HFF-Myc (cell line): ENCODE results near the gene ZNF280B.

Source experiments
- DNase-seq: peaks from one replicate; pipeline ENCODE4 v3.0.0-alpha.2; 2011; ENCODE audit warnings: low read depth; ENCODE audit errors: extremely low read depth
- H3K4me3 ChIP-seq: replicated peaks from 2 replicates; pipeline ENCODE4 v1.5.1; 2011; ENCODE audit warnings: low read depth, mild to moderate bottlenecking, control low read depth, low read length
- TF ChIP-seq, protein P1 (sequence below): IDR thresholded peaks from 2 replicates; pipeline ENCODE4 v1.5.1; 2012; ENCODE audit warnings: mild to moderate bottlenecking, low read depth, low read length, control low read depth; ENCODE audit errors: missing control alignments

The ZNF280B gene

GRCh38 chr22:22547692-22548300 lies 39.3 kb upstream of the ZNF280B start:
- TF ChIP-seq, protein P1, sequence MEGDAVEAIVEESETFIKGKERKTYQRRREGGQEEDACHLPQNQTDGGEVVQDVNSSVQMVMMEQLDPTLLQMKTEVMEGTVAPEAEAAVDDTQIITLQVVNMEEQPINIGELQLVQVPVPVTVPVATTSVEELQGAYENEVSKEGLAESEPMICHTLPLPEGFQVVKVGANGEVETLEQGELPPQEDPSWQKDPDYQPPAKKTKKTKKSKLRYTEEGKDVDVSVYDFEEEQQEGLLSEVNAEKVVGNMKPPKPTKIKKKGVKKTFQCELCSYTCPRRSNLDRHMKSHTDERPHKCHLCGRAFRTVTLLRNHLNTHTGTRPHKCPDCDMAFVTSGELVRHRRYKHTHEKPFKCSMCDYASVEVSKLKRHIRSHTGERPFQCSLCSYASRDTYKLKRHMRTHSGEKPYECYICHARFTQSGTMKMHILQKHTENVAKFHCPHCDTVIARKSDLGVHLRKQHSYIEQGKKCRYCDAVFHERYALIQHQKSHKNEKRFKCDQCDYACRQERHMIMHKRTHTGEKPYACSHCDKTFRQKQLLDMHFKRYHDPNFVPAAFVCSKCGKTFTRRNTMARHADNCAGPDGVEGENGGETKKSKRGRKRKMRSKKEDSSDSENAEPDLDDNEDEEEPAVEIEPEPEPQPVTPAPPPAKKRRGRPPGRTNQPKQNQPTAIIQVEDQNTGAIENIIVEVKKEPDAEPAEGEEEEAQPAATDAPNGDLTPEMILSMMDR, result no peak

GRCh38 chr22:22547226-22547625 lies 38.7 kb upstream of the ZNF280B start:
- no peak for DNase-seq
- TF ChIP-seq, protein P1, result no peak
- H3K4me3 ChIP-seq, result no peak overlapping the region

More at GRCh38 chr22:22547692-22548300, 39.3 kb upstream of the ZNF280B start:
- DNase-seq, result no peak
- H3K4me3 ChIP-seq, result no peak overlapping the region

- TF ChIP-seq, protein P1, result no peak
- H3K4me3 ChIP-seq, result no peak overlapping the region
- no peak for DNase-seq
Measured at GRCh38 chr22:22546490-22546889, 37.9 kb upstream of the ZNF280B start.

GRCh38 chr22:22545084-22545483 lies 36.5 kb upstream of the ZNF280B start:
- TF ChIP-seq, protein P1, result no peak
- no peak for DNase-seq
- H3K4me3 ChIP-seq, result no peak overlapping the region

- TF ChIP-seq, protein P1, result no peak
- no peak overlapping the region for H3K4me3 ChIP-seq
- DNase-seq, result no peak
Measured at GRCh38 chr22:22538226-22538989, 29.9 kb upstream of the ZNF280B start.

GRCh38 chr22:22536916-22537315 lies 28.4 kb upstream of the ZNF280B start:
- TF ChIP-seq, protein P1, result no peak
- no peak for DNase-seq
- no peak overlapping the region for H3K4me3 ChIP-seq
